ENCODE results near the gene TMEM163. TPM values are rescaled to one million over a fixed set of nuclear protein-coding genes. Genes with fewer than 3 reads are reported as not detected.
"Not testable (repeated sequence)": the region's sequence is repeated elsewhere in the genome, so short reads cannot be mapped to it uniquely, and the experiment has no call there.

Gene TMEM163
- total and polyA plus RNA-seq, 12 donors: 0.16 to 1.7 (median 0.37) TPM

DNA sequence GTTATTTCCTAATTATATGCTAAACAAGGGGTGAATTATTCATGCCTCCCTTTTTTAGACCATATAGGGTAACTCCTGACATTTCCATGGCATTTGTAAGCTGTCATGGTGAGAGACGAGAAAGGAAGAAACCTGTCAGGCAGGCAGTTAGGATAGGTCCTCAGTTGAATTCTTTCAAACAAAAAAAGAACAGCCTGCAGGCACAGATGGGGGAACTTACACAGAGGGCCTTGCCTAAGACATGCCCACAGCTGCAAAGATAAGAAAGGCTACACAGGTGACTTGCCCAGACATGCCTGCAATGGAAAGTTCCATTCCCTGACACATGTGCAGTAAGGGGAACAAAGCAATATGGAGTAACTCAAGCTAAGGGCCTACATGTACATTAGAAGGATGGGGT is 128.1 kb downstream of the TMEM163 start:
- TF ChIP-seq, protein P1, sequence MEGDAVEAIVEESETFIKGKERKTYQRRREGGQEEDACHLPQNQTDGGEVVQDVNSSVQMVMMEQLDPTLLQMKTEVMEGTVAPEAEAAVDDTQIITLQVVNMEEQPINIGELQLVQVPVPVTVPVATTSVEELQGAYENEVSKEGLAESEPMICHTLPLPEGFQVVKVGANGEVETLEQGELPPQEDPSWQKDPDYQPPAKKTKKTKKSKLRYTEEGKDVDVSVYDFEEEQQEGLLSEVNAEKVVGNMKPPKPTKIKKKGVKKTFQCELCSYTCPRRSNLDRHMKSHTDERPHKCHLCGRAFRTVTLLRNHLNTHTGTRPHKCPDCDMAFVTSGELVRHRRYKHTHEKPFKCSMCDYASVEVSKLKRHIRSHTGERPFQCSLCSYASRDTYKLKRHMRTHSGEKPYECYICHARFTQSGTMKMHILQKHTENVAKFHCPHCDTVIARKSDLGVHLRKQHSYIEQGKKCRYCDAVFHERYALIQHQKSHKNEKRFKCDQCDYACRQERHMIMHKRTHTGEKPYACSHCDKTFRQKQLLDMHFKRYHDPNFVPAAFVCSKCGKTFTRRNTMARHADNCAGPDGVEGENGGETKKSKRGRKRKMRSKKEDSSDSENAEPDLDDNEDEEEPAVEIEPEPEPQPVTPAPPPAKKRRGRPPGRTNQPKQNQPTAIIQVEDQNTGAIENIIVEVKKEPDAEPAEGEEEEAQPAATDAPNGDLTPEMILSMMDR (IDR thresholded peaks at IDR 0.05): no peak
- no peak for DNase-seq

DNA sequence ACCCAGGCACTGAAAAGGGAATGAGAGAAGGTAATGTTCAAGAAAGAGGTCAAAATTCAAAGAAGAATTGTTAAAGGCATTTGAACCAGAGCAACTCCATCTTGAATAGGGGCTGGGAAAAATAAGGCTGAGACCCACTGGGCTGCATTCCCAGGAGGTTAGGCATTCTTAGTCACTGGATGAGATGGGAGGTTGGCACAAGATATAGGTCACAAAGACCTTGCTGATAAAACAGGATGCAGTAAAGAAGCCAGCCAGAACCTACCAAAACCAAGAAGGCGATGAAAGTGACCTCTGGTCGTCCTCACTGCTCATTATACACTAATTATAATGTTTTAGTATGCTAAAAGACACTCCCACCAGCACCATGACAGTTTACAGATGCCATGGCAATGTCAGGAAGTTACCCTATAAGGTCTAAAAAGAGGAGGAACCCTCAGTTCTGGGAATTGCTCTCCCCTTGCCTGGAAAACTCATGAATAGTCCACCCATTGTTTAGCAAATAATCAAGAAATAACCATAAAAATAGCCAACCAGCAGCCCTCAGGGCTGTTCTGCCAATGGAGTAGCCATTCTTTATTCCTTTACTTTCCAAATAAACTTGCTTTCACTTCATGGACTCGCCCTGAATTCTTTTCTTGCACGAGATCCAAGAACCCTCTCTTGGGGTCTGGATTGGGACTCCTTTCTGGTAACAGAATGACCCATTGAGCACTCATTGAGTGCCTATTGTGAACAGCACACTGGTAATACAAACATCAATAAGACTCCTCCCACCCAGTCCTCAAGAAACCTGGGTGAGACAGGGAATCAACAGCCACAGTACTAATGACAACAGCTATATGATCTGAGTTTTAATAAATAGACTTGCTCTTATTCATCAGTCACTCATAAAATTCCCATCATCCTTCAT is 129.4 kb downstream of the TMEM163 start:
- intact Hi-C loops (cut with DNase I); H3K36me3 ChIP-seq; DNase-seq; H3K27ac ChIP-seq; H3K27me3 ChIP-seq; H3K4me1 ChIP-seq; H3K4me3 ChIP-seq; ATAC-seq: not testable (repeated sequence)
- whole genome bisulfite sequencing, 2 donors: 66 to 69% methylated on average over 4 of the region's 4 CpGs
- H3K9me3 ChIP-seq: peaks cover 0 to 33% (median 15%) of the 10 kb centered on the region in 11 donors

More for the DNA sequence above, 128.1 kb downstream of the TMEM163 start:
- H3K36me3 ChIP-seq: no peaks in the 10 kb centered on the region
- H3K27me3 ChIP-seq: no peaks in the 10 kb centered on the region
- H3K27ac ChIP-seq: no peak overlapping the region
- no peak for ATAC-seq
- H3K4me1 ChIP-seq: peaks cover 0 to 4% (median 0%) of the 10 kb centered on the region in 9 donors
- H3K4me3 ChIP-seq: no peak overlapping the region
- 91 to 92% methylated on average over 1 of the region's 1 CpG for WGBS, 2 donors
- peaks cover 0 to 33% (median 15%) of the 10 kb centered on the region in 11 donors for H3K9me3 ChIP-seq
- intact Hi-C loops (cut with DNase I): no loop called here

DNA sequence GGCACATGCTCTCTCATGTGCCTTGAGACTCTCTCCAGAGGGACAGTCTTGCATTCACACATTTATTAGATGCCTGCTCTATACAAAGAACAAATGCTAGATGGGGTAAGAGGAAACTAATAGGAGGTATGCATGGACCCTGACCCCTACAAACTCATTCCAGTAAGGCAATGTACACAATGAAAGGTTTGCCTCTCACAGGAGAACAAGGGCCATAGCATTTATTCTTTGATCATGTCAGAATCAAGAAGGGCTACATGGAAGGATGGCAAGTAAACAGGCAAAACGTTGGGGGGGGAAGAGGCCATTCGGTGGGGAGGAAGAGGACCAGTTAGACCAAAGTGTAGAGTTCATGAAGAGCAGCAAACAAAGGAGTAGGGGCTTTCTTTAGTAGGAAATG is 130.2 kb downstream of the TMEM163 start:
- ATAC-seq (no peak), DNase-seq (no peak)
- peaks cover 0 to 33% (median 15%) of the 10 kb centered on the region in 11 donors for H3K9me3 ChIP-seq
- intact Hi-C loops (cut with DNase I): no loop called here
- no peak overlapping the region for H3K27ac ChIP-seq
- H3K4me1 ChIP-seq: no peaks in the 10 kb centered on the region
- no peaks in the 10 kb centered on the region for H3K27me3 ChIP-seq
- H3K36me3 ChIP-seq: no peaks in the 10 kb centered on the region
- WGBS, 2 donors: 81 to 90% methylated on average over 2 of the region's 2 CpGs
- TF ChIP-seq, protein P1 (IDR thresholded peaks at IDR 0.05): no peak
- H3K4me3 ChIP-seq: no peak overlapping the region

DNA sequence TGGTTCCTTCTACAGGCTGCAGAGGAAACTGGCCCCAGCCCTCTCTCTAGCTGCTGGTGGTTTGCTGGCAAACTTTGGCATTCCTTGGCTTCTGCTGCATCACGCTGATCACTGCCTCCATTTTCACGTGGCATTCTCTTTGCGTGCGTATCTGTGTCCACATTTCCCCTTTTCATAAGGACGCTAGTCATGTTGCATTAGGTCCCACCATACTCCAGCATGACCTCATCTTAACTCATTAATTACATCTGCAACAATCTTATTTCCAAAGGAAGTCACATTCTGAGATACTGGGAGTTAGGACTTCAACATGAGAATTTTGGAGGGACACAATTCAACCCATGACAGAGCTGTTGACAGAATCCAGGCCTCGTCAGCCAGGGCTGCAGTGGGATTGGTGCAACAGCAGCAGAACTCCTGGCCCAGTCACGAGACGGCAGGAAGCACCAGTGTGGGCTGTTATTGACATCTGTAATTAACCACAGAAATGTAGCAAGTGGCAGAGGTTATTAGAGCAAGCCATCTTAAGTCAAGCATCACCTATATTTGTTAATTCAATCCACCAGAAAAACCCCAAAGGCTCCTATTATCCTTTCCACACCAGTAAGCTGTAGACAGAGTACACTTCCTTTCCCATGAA is 132.4 kb downstream of the TMEM163 start:
- TF ChIP-seq, protein P1 (IDR thresholded peaks at IDR 0.05): no peak
- ATAC-seq: no peak
- Histone ChIP-seq H3K27me3 (no peaks in the 10 kb centered on the region), H3K4me3 (no peak overlapping the region), H3K36me3 (no peaks in the 10 kb centered on the region), H3K27ac (no peak overlapping the region), H3K4me1 (no peaks in the 10 kb centered on the region), H3K9me3 (peaks cover 0 to 30% (median 14%) of the 10 kb centered on the region in 11 donors)
- 47 to 55% methylated on average over 8 of the region's 8 CpGs for WGBS, 2 donors
- no peak for DNase-seq
- intact Hi-C loops (cut with DNase I): no loop called here

All from heart right ventricle (tissue), 16 donors.